NCI-H1092 (cell line): ENCODE measurements around the gene POU2AF3.

ENCODE experiments used
- DNase-seq: peaks from one replicate; lab custom pipeline; 2025; lab: John Stamatoyannopoulos, UW

POU2AF3 gene

GRCh38 chr11:111353776-111354600 lies 55.6 kb downstream of the POU2AF3 start:
- no peak for DNase-seq

GRCh38 chr11:111354601-111354891 lies 56.2 kb downstream of the POU2AF3 start:
- DNase-seq = no peak

GRCh38 chr11:111355101-111355500 lies 56.8 kb downstream of the POU2AF3 start:
- no peak for DNase-seq

GRCh38 chr11:111355956-111356659 lies 57.8 kb downstream of the POU2AF3 start:
- no peak for DNase-seq

GRCh38 chr11:111356660-111357048 lies 58.3 kb downstream of the POU2AF3 start:
- no peak for DNase-seq

GRCh38 chr11:111357150-111358037 lies 59.0 kb downstream of the POU2AF3 start:
- DNase-seq = no peak
